Uterus (tissue), 4 donors: ENCODE data around the gene RNF10. TPM values are rescaled to one million over a fixed set of nuclear protein-coding genes. Genes with fewer than 3 reads are reported as not detected.

Experiments used
- DNase-seq, 2 donors: peaks; one replicate each; pipeline ENCODE4 v3.0.0-alpha.2; 2019 to 2020
- H3K27ac ChIP-seq, 2 donors: fragments of 200-600 bp; sonication (generic); 1 replicate in 1 of 2; 2 replicates in 1 of 2; pipeline ENCODE4 v1.5.1; 2016 to 2018
- H3K27me3 ChIP-seq, 2 donors: fragments of 200-600 bp; sonication (generic); one replicate each; pipeline ENCODE4 v1.5.1; 2018 to 2019; ENCODE audit warnings: control low read depth in 1 of 2
- H3K36me3 ChIP-seq, 2 donors: fragments of 200-600 bp; sonication (generic); one replicate each; pipeline ENCODE4 v1.5.1; 2019; ENCODE audit warnings: control low read depth in 1 of 2
- H3K4me1 ChIP-seq, 2 donors: fragments of 200-600 bp; sonication (generic); one replicate each; pipeline ENCODE4 v1.5.1; 2018 to 2019; ENCODE audit warnings: control low read depth in 1 of 2
- H3K4me3 ChIP-seq, 2 donors: fragments of 200-600 bp; sonication (generic); 1 replicate in 1 of 2; 2 replicates in 1 of 2; pipeline ENCODE4 v1.5.1; 2018 to 2019; ENCODE audit warnings: mild to moderate bottlenecking in 1 of 2
- H3K9me3 ChIP-seq, 2 donors: fragments of 200-600 bp; sonication (generic); one replicate each; pipeline ENCODE4 v1.5.1; 2019; ENCODE audit warnings: control low read depth in 1 of 2
- CTCF ChIP-seq, 4 experiments: fragments of 200-600 bp in 2 of 4; fragments of 450-650 bp in 2 of 4; sonication (generic) in 2 of 4; IDR thresholded peaks; one replicate each; pipeline ENCODE4 v1.5.1; 2016 to 2019; ENCODE audit warnings: antibody characterized with exemption in 4 of 4, mild to moderate bottlenecking in 2 of 4, moderate library complexity in 1 of 4
- POLR2A ChIP-seq, 2 donors: fragments of 450-650 bp; IDR thresholded peaks; one replicate each; pipeline ENCODE4 v1.6.1; 2016; ENCODE audit warnings: antibody characterized with exemption in 2 of 2, mild to moderate bottlenecking in 1 of 2, moderate library complexity in 1 of 2
- intact Hi-C: fragments of 100-400 bp; cut with DNase I; formaldehyde crosslinking; loops from one replicate; pipeline ENCODE4 v1.15.1; 2023; ENCODE audit warnings: low total_unique reads
- total RNA-seq, 4 donors: library from RNA; depleted of rRNA in 3 of 4; stranded (reverse); fragments of >200 nt in 3 of 4; gene quantifications; one replicate each; pipeline versions ENCODE4 v1.1.0 to v1.2.4, GENCODE V29; 2014 to 2023
- donor health status: DM: yes; HTN: yes; CAD: no.

The RNF10 gene
- total RNA-seq, 4 donors from 2014 or later = 53.8 to 169 (median 103) TPM

- H3K9me3 ChIP-seq = no peaks in the 10 kb centered on the region
- no peaks in the 10 kb centered on the region for H3K36me3 ChIP-seq
- DNase-seq = no peak
- no peaks in the 10 kb centered on the region for H3K27me3 ChIP-seq
- H3K4me1 ChIP-seq = no peaks in the 10 kb centered on the region
- H3K27ac ChIP-seq = no peak overlapping the region
- H3K4me3 ChIP-seq = no peak overlapping the region
- TF ChIP-seq CTCF (IDR thresholded peaks at IDR 0.05) (no peak), POLR2A (IDR thresholded peaks at IDR 0.05) (no peak)
- intact Hi-C loops = no loop called here
These were observed 28.8 kb downstream of the RNF10 start for GRCh38 chr12:120562906-120563305.

GRCh38 chr12:120563495-120563894 lies 29.3 kb downstream of the RNF10 start:
- intact Hi-C loops = no loop called here
- no peaks in the 10 kb centered on the region for H3K27me3 ChIP-seq
- no peak overlapping the region for H3K27ac ChIP-seq
- no peak for DNase-seq
- no peak overlapping the region for H3K4me3 ChIP-seq
- H3K9me3 ChIP-seq = no peaks in the 10 kb centered on the region
- TF ChIP-seq CTCF (IDR thresholded peaks at IDR 0.05) = no peak
- TF ChIP-seq POLR2A (IDR thresholded peaks at IDR 0.05) = no peak
- no peaks in the 10 kb centered on the region for H3K4me1 ChIP-seq
- H3K36me3 ChIP-seq = no peaks in the 10 kb centered on the region

- Histone ChIP-seq H3K36me3 (no peaks in the 10 kb centered on the region), H3K9me3 (no peaks in the 10 kb centered on the region)
- intact Hi-C loops = no loop called here
These were observed 37.1 kb downstream of the RNF10 start for GRCh38 chr12:120571299-120571698.

GRCh38 chr12:120573560-120573959 lies 39.4 kb downstream of the RNF10 start:
- no peaks in the 10 kb centered on the region for H3K4me1 ChIP-seq
- no peaks in the 10 kb centered on the region for H3K9me3 ChIP-seq
- H3K27ac ChIP-seq = no peak overlapping the region
- TF ChIP-seq CTCF (IDR thresholded peaks at IDR 0.05) (no peak), POLR2A (IDR thresholded peaks at IDR 0.05) (no peak)
- DNase-seq = no peak
- intact Hi-C loops = no loop called here
- H3K27me3 ChIP-seq = no peaks in the 10 kb centered on the region
- no peak overlapping the region for H3K4me3 ChIP-seq
- H3K36me3 ChIP-seq = no peaks in the 10 kb centered on the region

More at GRCh38 chr12:120571299-120571698, 37.1 kb downstream of the RNF10 start:
- H3K27me3 ChIP-seq = no peaks in the 10 kb centered on the region
- DNase-seq = no peak
- no peak overlapping the region for H3K4me3 ChIP-seq
- no peak for TF ChIP-seq CTCF (IDR thresholded peaks at IDR 0.05)
- no peak for TF ChIP-seq POLR2A (IDR thresholded peaks at IDR 0.05)
- H3K27ac ChIP-seq = no peak overlapping the region
- no peaks in the 10 kb centered on the region for H3K4me1 ChIP-seq

GRCh38 chr12:120574106-120574505 lies 40.0 kb downstream of the RNF10 start:
- TF ChIP-seq POLR2A (IDR thresholded peaks at IDR 0.05) (no peak), CTCF (IDR thresholded peaks at IDR 0.05) (no peak)
- H3K27ac ChIP-seq = no peak overlapping the region
- no peak for DNase-seq
- H3K27me3 ChIP-seq = no peaks in the 10 kb centered on the region
- no peak overlapping the region for H3K4me3 ChIP-seq
- H3K4me1 ChIP-seq = no peaks in the 10 kb centered on the region
- H3K36me3 ChIP-seq = no peaks in the 10 kb centered on the region
- no peaks in the 10 kb centered on the region for H3K9me3 ChIP-seq
- intact Hi-C loops = no loop called here
